HS-27A (cell line): ENCODE results near the gene CR1L.
"Not testable (repeated sequence)": the region's sequence is repeated elsewhere in the genome, so short reads cannot be mapped to it uniquely, and the experiment has no call there.

ENCODE experiments used
- DNase-seq: peaks from one replicate; pipeline ENCODE4 v3.0.0-alpha.2; 2012; ENCODE audit warnings: low read depth, missing footprints

Gene CR1L

DNA sequence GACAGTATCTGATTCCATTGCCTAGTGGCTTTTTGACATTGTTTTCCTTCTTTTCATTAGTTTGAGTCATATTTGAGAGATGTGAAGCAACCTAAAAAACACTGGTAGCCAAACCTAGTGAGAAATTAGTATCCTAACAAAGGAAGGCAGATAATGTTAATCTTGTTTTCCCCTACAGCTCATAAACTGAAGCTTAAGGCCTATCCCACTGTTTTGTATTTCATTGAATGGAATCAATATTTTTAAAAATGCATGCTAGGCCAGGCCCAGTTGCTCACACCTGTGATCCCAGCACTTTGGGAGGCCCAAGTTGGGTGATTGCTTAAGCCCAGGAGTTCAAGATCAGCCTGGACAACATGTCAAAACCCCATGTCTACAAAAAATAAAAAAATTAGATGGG lies 1.2 kb downstream of the CR1L start:
- DNase-seq, result no peak

DNA sequence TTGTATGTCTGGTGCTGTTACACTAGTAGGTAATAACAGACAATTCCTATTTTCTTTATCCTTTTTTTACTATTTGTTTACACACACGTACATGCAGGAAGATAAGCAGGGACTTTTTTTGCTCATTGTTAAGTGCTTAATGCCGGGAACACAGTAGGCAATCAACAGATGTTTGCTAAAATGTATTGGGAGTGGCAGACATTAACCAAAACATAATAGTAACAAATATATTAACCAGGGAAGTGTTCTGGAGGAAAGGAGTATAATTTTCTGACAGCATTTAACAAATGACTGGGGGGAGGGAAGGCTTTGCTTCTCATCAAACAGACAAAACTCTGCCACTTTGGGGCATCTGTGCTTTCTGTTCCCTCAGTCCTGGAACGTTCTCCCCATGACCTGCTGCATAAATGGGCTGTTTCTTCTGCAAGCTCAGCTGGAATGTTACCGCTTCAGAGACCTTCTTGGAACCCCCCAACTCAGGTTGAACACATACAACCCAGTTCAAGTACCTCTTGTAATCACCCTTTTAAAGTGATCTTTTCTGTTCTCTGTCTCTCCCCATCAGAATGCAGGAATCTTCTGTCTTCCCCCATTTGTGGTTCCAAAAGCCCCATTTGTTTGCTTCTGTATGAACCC lies 2.1 kb downstream of the CR1L start:
- no peak for DNase-seq

DNA sequence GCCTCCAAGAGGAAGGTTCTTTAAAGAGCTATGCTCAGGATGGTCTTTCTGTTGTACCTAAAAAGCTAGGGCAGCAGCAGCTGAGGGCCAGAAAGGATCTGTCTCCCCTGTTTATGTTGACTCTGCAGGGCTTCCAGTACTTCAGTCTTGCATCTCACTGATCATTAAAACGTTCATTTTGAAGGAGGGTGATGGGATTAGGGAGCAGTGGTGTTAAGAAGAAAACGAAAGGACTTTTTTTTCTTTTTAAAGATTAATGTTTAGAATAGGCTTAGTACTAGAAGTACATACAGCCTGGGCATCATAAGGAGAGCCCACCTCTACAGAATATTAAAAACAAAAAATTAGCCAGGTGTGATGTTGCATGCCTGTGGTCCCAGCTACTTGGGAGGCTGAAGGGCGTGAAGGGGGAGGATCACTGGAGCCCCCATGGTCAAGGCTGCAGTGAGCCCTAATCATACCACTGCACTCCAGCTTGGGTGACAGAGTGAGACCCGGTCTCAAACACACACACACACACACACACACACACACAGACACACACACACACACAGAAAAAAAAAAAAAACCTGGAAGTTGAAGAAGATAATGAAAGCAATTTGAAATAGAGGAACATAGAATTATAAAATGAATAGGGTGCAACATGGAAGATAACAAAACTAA lies 2.9 kb downstream of the CR1L start:
- DNase-seq, result no peak

DNA sequence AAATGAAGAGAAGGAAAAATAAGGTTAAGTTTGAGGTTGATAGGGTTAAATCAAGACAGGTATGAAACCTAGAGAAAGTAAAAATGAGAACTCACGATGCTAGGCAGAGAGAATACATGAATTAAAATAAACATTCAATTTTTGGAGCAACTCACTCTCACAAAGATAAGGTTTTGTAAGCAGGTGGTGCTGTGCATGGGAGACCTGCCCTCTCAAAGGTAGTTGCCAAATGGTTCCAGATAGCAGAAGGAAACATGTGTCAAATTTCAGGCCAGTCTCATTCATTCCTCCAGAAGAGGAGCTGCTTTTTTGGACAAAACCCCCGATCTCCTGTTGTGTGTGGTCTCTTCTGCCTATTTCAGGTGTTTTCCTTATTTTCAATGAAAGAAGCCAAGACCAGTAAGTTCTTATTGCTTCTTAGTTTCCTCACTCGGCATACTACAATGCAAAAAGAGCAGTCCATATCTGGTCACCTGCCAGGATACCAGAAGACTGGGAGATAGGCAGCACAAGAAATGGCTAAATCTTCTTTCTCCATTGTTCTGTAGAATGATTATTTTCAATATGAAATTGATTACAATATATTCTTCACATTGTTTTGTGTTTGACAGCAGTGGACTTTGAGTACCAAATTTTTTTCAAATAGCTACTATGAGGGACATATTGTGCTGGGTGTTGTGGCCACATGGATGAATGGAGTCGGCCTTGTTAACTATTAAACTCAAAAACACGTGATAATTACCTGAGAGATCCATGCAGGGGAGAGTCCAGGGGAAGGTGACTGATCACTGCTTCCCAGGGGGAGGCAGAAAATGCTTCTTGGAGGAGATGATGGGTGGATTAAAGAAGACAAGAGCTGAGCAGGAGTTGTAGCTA lies 3.6 kb downstream of the CR1L start:
- no peak for DNase-seq

DNA sequence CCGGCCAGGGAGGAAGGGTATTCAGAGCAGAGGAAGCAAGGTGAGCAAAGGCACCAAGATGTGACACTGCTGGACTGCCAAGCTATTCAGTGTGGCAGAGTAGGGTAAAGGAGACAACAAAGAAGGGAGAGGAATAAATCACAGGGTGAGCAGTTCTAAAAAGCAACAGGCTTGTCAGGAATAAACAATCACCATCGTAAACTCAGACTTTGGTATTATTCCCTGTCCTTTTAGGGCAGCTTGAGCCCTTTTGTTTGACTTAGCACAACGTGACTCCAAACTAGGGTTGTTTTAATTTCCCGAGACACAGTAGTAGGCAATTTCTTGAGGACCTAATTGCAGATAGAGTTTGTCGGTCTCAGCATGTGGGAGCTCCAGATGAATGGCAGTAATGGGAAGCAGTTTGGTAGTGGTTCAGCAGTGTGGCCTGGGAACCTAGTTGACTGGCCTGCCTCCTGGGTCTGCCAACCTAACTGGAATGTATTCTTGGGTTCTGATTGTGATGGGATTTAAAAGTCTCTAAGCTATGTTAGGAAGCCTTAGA lies 4.3 kb downstream of the CR1L start:
- no peak for DNase-seq

DNA sequence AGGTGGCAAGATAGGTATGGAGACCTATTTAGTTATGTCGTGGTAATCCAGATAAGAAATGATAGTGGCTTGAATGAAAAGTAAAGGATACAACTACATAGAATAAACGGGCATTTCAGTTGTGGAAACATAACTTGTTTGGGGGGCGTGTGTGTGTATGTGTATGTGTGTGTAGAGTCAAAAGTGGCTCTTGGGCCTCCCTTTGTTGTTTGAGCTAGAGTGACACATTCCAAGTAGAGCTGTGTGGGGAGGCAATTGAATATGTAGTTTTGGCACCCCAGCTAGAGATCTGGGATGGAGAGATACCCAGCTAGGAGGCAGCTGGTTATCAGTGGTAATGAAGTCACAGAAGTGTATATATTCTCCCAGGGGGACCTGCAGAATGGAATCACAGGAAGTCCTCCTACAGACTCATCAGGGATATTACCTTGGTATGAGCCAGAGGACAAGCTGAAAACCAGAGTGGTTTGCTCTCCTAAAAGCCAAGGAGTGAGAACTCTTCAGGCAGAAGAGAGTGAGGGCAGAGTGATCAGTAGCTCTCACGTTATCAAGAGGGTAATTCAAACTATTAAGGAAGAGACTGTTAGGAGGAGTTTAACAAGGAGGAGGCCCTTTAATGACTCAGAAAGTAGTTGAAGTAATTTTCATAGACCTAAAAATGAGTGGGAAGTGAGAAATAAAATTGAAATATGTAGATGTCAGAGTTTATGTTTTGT lies 5.1 kb downstream of the CR1L start:
- DNase-seq, result no peak

DNA sequence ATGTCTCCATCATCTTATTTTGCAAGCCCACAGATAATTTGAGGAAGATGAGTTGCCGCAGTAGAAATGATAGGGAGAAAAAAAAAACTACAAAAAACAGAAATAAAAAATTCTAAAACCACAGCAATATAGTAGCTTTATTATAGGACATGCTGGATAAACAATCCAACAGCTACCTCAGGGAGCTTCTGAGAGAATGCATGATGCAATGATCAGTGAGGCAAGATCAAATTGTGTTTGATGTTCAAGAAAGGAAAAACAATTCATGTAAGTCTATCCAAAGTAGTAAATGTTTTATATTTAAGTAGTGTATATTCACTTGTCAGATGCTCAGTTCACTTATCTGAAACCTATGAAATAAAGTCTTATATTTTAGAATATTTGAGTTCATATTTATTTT lies 6.7 kb downstream of the CR1L start:
- no peak for DNase-seq

DNA sequence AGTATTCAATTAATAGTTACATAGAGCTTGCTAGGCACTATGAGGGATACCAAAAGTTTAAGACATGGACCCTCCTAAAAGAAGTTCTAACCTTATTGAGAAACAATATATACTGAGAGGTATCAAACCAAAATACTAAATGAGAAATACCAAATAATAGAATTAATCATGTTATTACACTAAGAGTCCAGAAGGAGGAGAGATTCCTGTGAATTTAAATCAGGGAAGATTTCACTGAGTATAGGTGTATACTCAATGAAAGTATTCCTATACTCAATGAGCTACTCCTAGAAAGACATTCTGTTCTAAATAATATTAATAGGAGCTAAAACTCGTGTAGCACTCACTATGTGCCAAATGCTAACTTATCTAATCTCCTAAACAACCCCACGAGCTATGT lies 9.4 kb downstream of the CR1L start:
- DNase-seq, result no peak

DNA sequence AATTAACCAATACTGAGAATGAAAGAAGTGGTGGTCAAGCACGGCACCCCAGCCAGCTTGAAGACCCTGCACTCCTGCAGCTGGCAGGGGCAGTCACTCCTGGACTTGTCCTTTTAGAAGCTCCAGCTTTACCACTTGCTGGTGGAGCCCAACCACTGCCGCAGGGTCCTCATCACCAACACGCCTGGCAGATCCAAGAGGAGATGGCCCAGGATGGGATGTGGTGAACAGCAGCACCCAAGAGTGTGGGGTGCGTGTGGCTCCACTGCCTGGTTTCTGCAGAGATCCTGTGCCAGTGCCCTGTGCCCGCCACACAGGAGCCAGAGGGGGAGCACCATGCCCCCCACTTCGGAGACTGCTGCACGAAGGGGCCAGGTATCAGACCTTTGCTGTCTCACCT lies 13.5 kb downstream of the CR1L start:
- DNase-seq, result no peak

DNA sequence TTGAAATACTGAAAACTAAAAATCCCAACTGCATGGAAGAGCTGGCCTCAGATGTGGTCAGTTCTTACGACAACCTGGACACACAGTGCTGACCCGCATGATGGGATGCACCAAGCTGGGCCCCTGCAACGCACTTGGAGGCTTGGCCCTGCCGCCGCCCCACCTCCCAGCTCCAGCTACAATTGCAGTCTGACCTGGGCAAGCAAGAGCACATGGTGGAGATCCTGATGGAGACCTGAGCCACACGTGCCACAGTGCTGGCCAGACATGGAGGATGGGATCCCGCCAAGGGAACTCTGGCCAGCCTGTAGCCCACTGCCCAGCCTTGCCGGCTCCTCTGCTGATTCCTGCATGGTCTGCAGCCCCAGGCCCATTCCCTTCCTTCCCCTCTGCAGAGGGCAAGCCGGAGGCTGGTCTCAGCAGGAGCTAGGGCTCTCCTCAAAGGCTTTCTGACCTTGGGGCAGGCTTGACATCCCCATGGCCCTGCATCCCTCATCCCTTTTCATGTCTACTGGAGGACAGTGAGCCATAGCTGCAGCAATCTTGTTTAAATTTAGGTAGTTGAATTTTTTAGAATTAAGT lies 14.1 kb downstream of the CR1L start:
- DNase-seq, result no peak

DNA sequence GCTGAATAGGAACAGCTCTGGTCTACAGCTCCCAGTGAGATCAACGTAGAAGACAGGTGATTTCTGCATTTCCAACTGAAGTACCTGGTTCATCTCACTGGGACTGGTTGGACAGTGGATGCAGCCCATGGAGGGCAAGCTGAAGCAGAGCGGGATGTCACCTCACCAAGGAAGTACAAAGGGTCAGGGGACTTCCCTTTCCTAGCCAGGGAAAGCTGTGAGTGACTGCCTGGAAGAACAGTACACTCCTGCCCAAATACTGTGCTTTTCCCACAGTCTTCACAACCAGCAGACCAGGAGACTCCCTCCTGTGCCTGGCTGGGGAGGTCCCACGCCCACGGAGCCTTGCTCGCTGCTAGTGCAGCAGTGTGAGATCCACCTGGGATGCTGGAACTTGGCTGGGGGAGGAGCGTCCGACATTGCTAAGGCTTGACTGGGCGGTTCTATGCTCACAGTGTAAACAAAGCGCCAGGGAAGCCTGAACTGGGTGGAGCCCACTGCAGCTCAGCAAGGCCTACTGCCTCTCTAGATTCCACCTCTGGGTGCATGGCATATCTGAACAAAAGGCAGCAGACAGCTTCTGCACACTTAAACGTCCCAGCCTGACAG lies 14.7 kb downstream of the CR1L start:
- DNase-seq, result no peak

DNA sequence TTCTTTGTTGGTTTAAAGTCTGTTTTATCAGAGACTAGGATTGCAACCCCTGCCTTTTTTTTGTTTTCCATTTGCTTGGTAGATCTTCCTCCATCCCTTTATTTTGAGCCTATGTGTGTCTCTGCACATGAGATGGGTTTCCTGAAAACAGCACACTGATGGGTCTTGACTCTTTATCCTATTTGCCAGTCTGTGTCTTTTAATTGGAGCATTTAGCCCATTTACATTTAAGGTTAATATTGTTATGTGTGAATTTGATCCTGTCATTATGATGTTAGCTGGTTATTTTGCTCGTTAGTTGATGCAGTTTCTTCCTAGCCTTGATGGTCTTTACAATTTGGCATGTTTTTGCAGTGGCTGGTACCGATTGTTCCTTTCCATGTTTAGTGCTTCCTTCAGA lies 16.5 kb downstream of the CR1L start:
- not testable (repeated sequence) for DNase-seq

DNA sequence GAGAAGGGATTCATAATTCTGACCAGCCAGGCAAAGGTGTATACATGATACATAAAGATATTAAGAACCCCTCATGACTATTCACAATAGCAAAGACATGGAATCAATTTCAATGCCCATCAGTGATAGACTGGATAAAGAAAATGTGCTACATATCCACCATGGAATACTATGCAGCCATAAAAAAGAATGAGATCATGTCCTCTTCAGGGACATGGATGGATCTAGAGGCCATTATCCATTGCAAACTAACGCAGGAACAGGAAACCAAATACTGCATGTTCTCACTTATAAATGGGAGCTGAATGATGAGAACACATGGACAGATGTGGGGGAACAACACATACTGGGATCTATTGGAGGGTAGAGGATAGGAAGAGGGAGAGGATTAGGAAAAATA lies 21.4 kb downstream of the CR1L start:
- DNase-seq, result no peak

DNA sequence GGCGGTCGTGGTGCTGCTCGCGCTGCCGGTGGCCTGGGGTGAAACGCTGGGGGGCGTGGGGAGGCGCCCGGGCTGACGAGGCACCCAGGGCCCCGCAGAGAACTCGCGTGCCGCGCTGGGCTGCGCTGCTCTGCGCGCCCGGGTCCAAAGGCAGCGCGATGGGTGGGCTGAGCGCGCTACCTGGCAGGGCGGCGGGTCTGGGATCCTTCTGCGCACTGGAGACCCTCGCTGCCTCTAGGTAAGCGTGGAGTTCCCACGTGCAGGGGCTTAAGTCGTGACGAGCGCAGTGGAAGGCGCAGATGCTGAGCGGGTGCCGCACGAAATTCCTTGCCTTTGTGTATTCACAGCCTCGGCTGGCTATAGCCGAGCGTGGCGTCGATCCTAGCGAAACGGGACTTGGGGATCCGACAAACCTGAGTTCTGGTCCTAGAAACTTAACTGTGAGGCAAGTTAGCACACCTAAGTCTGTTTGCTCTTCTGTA lies 24.6 kb downstream of the CR1L start:
- no peak for DNase-seq

DNA sequence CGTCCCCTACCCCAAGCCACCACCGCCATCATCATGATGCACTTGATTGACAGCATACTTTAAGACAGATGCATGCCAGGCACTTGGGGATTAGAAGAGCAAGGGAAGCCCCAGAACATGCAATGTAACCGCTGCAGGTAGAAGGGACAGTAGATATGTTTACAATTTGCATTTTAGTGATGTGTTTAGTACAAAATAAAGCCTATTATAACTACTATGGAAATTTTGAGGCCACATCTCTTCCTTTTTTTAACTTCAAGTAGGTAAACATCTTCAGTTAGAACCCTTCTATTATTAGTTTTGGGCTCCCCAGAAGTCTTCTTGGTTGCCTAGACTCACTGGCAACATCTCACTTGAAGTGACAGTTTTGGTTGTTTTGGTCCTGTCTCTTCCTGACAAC lies 25.3 kb downstream of the CR1L start:
- DNase-seq, result no peak

DNA sequence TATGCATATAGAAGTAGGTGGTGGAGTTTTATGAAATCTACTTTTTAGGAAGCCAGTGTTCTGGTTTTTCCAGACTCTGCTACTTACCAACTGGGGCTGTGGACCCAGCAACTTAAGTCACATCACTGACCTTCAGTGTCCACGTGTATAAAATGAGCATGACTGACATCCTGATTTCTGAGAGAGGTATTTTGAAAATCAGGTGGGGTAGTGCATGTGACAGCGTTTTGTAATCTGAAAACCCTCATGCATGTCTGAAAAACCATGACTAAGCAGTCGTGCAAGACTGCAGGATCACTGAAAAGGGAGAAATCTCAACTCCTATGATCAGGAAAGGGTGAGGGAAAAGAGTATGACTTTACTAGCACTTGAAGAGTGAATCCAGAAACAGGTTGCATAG lies 26.1 kb downstream of the CR1L start:
- no peak for DNase-seq

DNA sequence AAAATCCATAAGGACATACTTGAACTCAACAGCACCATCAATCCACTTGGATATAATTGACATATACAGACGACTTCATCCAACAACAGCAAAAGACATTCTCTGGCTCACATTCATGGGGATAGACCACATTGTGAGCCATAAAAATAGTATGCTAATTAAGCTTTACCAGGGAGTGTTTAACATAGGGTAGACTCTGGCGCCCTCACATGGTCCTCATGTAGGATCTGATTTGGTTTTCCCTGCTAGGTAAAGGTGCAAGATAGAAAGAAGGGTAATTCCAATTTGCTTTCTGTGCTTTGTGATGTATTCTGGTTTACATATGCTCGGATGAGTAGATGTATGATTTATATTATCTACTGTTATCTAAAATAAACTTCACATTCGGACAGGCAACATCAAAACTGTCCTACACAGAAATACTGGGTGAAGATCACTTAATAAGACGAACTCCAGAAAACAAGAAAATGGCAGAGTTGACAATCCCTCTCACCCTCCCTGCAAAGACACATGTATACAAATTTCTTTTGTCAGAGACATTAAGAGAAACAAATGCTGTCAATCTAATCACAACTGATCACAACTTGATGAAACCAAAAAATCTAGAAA lies 27.7 kb downstream of the CR1L start:
- peak; percentile 8 for DNase-seq

DNA sequence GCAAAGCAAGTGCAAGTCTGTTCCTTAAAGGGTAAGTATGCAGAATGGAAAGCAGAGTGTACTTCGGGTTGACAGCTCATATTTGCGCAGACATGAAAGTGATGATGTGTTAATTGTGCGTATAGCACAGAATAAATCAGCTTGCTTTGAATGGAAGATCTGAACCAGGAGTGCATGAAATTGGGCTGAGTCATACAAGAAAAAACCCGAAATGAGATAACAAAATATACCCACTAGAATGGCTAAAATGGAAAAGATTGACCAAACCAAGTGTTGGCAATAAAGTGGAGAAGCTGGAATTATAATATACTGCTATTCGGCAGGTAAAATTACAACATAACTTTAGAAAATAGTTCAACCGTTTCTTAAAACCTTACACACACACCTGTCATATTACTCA lies 28.5 kb downstream of the CR1L start:
- no peak for DNase-seq

DNA sequence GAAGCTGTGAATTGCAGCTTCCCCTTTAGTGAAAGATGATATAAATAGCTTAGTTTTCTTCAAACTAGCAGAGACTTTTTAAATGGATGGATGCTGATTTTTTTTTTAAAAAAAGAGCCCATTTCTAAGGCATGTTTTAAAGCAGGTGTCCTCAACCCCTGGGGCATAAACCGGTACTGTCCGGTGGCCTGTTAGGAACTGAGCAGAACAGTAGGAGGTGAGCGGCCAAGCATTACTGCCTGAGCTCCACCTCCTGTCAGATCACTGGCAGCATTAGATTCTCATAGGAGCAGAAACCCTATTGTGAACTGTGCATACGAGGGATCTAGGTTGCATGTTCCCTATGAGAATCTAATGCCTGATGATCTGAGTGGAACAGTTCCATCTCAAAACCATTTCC lies 31.2 kb downstream of the CR1L start:
- no peak for DNase-seq

DNA sequence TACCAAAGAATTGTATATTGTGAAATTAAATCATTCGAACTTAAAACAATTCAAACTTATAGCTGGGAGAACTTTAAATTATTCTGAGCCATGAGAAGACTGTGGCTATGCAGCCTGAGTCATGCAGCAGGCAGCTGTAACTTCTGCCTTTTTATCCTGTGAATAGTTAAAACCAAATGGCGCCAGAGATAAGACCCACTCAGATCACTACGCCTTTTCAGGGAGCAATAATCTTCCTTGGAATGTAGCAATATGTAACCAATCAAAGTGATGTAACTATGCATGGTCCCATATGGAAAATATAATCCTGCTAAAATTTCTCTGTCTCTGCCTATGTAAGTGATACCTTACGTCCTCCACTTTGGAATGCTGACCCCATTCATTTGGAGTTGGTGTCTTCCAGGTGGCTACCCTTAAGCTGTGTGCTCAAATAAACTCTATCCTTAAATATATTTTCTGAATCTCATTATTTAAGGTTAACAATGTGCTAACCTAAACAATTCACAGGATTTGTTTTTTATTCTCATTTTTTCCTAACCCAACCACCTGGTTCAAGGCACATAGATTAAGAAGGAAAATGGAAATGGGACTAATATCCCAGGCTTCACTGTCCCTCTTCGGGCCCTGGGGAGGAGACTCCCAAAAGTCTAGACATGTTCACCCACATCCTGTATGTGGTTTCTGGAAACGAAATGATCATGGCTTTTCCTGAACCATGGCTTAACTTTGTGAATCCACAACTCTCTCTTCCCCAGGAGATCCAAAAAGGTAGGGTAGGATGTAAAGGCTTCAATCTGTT lies 35.9 kb downstream of the CR1L start:
- peak; percentile 41 for DNase-seq
